Tibial artery (tissue), 4 donors: ENCODE results near the gene CORO1A.
A peak's percentile ranks its signal among the peaks of the same experiment; 100 is the strongest.

Experiments
- DNase-seq, 2 donors: peaks; one replicate each; pipeline ENCODE4 v3.0.0-alpha.2; 2019
- H3K27ac ChIP-seq, 2 donors: fragments of 200-600 bp; sonication (generic) in 1 of 2; 1 replicate in 1 of 2; 2 replicates in 1 of 2; pipeline ENCODE4 v1.5.1; 2018 to 2019; ENCODE audit warnings: mild to moderate bottlenecking in 1 of 2
- H3K27me3 ChIP-seq, 2 donors: fragments of 200-600 bp; sonication (generic) in 1 of 2; one replicate each; pipeline versions ENCODE4 v1.5.1 to v1.6.0; 2016 to 2019
- H3K36me3 ChIP-seq, 3 donors: fragments of 200-600 bp; sonication (generic) in 2 of 3; one replicate each; pipeline ENCODE4 v1.5.1; 2016 to 2019; ENCODE audit warnings: mild to moderate bottlenecking in 2 of 3
- H3K4me1 ChIP-seq, 4 donors: fragments of 200-600 bp; sonication (generic) in 2 of 4; 1 replicate in 3 of 4; 2 replicates in 1 of 4; pipeline ENCODE4 v1.5.1; 2016 to 2019
- H3K4me3 ChIP-seq, 2 donors: fragments of 200-600 bp; sonication (generic) in 1 of 2; 1 replicate in 1 of 2; 2 replicates in 1 of 2; pipeline ENCODE4 v1.5.1; 2018 to 2019; ENCODE audit warnings: mild to moderate bottlenecking in 2 of 2
- H3K9me3 ChIP-seq, 3 donors: fragments of 200-600 bp; sonication (generic) in 1 of 3; one replicate each; pipeline ENCODE4 v1.5.1; 2016 to 2019
- CTCF ChIP-seq, 2 experiments: fragments of 200-600 bp in 1 of 2; fragments of 450-650 bp in 1 of 2; IDR thresholded peaks; one replicate each; pipeline ENCODE4 v1.5.1; 2017 to 2019; ENCODE audit warnings: antibody characterized with exemption in 2 of 2, mild to moderate bottlenecking in 1 of 2, moderate library complexity in 1 of 2
- intact Hi-C: fragments of 100-400 bp; cut with DNase I; formaldehyde crosslinking; loops from one replicate; pipeline ENCODE4 v1.15.0; 2023; ENCODE audit warnings: low total_unique reads

The CORO1A gene

GRCh38 chr16:30179195-30179594 is 4.2 kb upstream of the CORO1A start:
- H3K9me3 ChIP-seq, result no peaks in the 10 kb centered on the region
- no peak overlapping the region for H3K4me3 ChIP-seq
- DNase-seq, result no peak
- peaks cover 0 to 13% (median 9%) of the 10 kb centered on the region in 4 donors for H3K4me1 ChIP-seq
- TF ChIP-seq CTCF (IDR thresholded peaks at IDR 0.05), result no peak
- H3K27ac ChIP-seq, result no peak overlapping the region
- intact Hi-C loops, result no loop called here
- no peaks in the 10 kb centered on the region for H3K36me3 ChIP-seq
- no peaks in the 10 kb centered on the region for H3K27me3 ChIP-seq

- Histone ChIP-seq H3K27ac (no peak overlapping the region), H3K4me3 (no peak overlapping the region), H3K27me3 (no peaks in the 10 kb centered on the region), H3K4me1 (peaks cover 0 to 18% (median 12%) of the 10 kb centered on the region in 4 donors), H3K9me3 (no peaks in the 10 kb centered on the region), H3K36me3 (no peaks in the 10 kb centered on the region)
- DNase-seq, result no peak
- intact Hi-C loops, result no loop called here
- no peak for TF ChIP-seq CTCF (IDR thresholded peaks at IDR 0.05)
Measured at GRCh38 chr16:30179931-30180330, 3.5 kb upstream of the CORO1A start.

- TF ChIP-seq CTCF (IDR thresholded peaks at IDR 0.05), result no peak
- Histone ChIP-seq H3K27ac (no peak overlapping the region), H3K4me1 (peaks cover 0 to 18% (median 12%) of the 10 kb centered on the region in 4 donors), H3K27me3 (no peaks in the 10 kb centered on the region), H3K36me3 (no peaks in the 10 kb centered on the region), H3K9me3 (no peaks in the 10 kb centered on the region), H3K4me3 (no peak overlapping the region)
- no peak for DNase-seq
- intact Hi-C loops, result no loop called here
Measured at GRCh38 chr16:30180741-30181140, 2.7 kb upstream of the CORO1A start.

GRCh38 chr16:30184096-30184890 is 891 bp downstream of the CORO1A start:
- intact Hi-C loops, result no loop called here
- TF ChIP-seq CTCF (IDR thresholded peaks at IDR 0.05), result no peak
- Histone ChIP-seq H3K4me1 (peaks cover 0 to 21% (median 12%) of the 10 kb centered on the region in 4 donors), H3K27me3 (no peaks in the 10 kb centered on the region), H3K4me3 (peak overlapping the region; percentile 53 to 63), H3K27ac (no peak overlapping the region), H3K9me3 (no peaks in the 10 kb centered on the region), H3K36me3 (no peaks in the 10 kb centered on the region)
- DNase-seq, result peak in 1 of 2 donors; percentile 17

GRCh38 chr16:30184891-30185682 is 1.7 kb downstream of the CORO1A start:
- Histone ChIP-seq H3K4me1 (peaks cover 0 to 21% (median 12%) of the 10 kb centered on the region in 4 donors), H3K4me3 (peak overlapping the region; percentile 53 to 63), H3K27ac (no peak overlapping the region), H3K36me3 (no peaks in the 10 kb centered on the region), H3K9me3 (no peaks in the 10 kb centered on the region), H3K27me3 (no peaks in the 10 kb centered on the region)
- intact Hi-C loops, result no loop called here
- TF ChIP-seq CTCF (IDR thresholded peaks at IDR 0.05), result no peak
- no peak for DNase-seq
